Measurements from ENCODE around the gene MTARC2. TPM values are rescaled to one million over a fixed set of nuclear protein-coding genes. Genes with fewer than 3 reads are reported as not detected.

MTARC2 gene
- polyA plus RNA-seq, 1 experiment, result 2.9 TPM

GRCh38 chr1:220701974-220702373, 46.1 kb upstream of the MTARC2 start:
- ChIA-PET POLR2A (no interaction called here), CTCF (interaction anchor here (0.6 to 2.4 kb wide), 2 partner anchors 20 to 47 kb away, joined by 9 to 10 read pairs; no protein-coding TSS in a partner anchor)
- H3K4me3 ChIP-seq (ENCODE audit: low read depth, low read length), result no peak overlapping the region
- TF ChIP-seq, protein P1, sequence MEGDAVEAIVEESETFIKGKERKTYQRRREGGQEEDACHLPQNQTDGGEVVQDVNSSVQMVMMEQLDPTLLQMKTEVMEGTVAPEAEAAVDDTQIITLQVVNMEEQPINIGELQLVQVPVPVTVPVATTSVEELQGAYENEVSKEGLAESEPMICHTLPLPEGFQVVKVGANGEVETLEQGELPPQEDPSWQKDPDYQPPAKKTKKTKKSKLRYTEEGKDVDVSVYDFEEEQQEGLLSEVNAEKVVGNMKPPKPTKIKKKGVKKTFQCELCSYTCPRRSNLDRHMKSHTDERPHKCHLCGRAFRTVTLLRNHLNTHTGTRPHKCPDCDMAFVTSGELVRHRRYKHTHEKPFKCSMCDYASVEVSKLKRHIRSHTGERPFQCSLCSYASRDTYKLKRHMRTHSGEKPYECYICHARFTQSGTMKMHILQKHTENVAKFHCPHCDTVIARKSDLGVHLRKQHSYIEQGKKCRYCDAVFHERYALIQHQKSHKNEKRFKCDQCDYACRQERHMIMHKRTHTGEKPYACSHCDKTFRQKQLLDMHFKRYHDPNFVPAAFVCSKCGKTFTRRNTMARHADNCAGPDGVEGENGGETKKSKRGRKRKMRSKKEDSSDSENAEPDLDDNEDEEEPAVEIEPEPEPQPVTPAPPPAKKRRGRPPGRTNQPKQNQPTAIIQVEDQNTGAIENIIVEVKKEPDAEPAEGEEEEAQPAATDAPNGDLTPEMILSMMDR (IDR thresholded peaks at IDR 0.05; ENCODE audit: low read depth, low read length), result no peak
- H3K27me3 ChIP-seq (ENCODE audit: control insufficient read depth, insufficient read depth, low read length), result peaks cover 11% of the 10 kb centered on the region
- no peaks in the 10 kb centered on the region for H3K9me3 ChIP-seq (ENCODE audit: control insufficient read depth, insufficient read depth, low read length)
- no peak overlapping the region for H3K27ac ChIP-seq (ENCODE audit: low read depth, low read length)
- no peak for DNase-seq (ENCODE audit: low read depth, low spot score)

GRCh38 chr1:220702733-220703270, 45.3 kb upstream of the MTARC2 start:
- ChIA-PET CTCF (interaction anchor here (1.0 to 2.4 kb wide), 3 partner anchors 10 to 31 kb away, joined by 3 to 10 read pairs (median 4); no protein-coding TSS in a partner anchor), POLR2A (no interaction called here)
- TF ChIP-seq, protein P1 (IDR thresholded peaks at IDR 0.05; ENCODE audit: low read depth, low read length), result no peak
- no peak overlapping the region for H3K4me3 ChIP-seq (ENCODE audit: low read depth, low read length)
- no peak overlapping the region for H3K27ac ChIP-seq (ENCODE audit: low read depth, low read length)
- DNase-seq (ENCODE audit: low read depth, low spot score), result no peak
- no peaks in the 10 kb centered on the region for H3K9me3 ChIP-seq (ENCODE audit: control insufficient read depth, insufficient read depth, low read length)
- peaks cover 11% of the 10 kb centered on the region for H3K27me3 ChIP-seq (ENCODE audit: control insufficient read depth, insufficient read depth, low read length)

GRCh38 chr1:220703305-220703704, 44.8 kb upstream of the MTARC2 start:
- TF ChIP-seq, protein P1 (IDR thresholded peaks at IDR 0.05; ENCODE audit: low read depth, low read length), result no peak
- no peak overlapping the region for H3K4me3 ChIP-seq (ENCODE audit: low read depth, low read length)
- CTCF ChIA-PET, result interaction anchor here (1.0 to 2.4 kb wide), 4 partner anchors 10 to 73 kb away, joined by 3 to 10 read pairs (median 6); no protein-coding TSS in a partner anchor

DNA sequence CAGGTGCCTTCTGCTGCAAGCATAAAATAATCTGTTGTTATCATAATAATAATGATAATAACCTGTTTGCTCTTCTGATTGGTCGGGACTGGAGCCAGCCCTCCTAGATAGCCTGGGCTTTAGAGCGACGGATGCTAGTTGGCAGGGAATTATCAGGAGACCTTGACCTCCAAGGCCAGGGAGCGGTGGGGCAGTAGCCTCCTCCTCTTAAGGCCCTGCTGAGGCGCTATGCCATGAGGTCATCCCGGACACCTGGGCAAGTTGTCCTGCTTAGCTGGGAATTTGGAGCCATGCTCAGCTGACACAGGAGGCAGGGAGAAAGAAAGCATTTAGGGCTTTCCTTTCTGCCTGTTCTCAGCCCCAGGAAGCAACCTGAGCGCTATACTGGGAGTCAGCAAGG, 42.3 kb upstream of the MTARC2 start:
- no peak for DNase-seq (ENCODE audit: low read depth, low spot score)
- POLR2A ChIA-PET, result no interaction called here
- H3K27me3 ChIP-seq (ENCODE audit: control insufficient read depth, insufficient read depth, low read length), result peaks cover 5% of the 10 kb centered on the region
- TF ChIP-seq, protein P1 (IDR thresholded peaks at IDR 0.05; ENCODE audit: low read depth, low read length), result no peak
- H3K9me3 ChIP-seq (ENCODE audit: control insufficient read depth, insufficient read depth, low read length), result no peaks in the 10 kb centered on the region
- H3K4me3 ChIP-seq (ENCODE audit: low read depth, low read length), result no peak overlapping the region
- CTCF ChIA-PET, result no interaction called here
- H3K27ac ChIP-seq (ENCODE audit: low read depth, low read length), result no peak overlapping the region

More at GRCh38 chr1:220703305-220703704, 44.8 kb upstream of the MTARC2 start:
- no peaks in the 10 kb centered on the region for H3K9me3 ChIP-seq (ENCODE audit: control insufficient read depth, insufficient read depth, low read length)
- peaks cover 11% of the 10 kb centered on the region for H3K27me3 ChIP-seq (ENCODE audit: control insufficient read depth, insufficient read depth, low read length)
- no peak for DNase-seq (ENCODE audit: low read depth, low spot score)
- H3K27ac ChIP-seq (ENCODE audit: low read depth, low read length), result no peak overlapping the region
- POLR2A ChIA-PET, result no interaction called here

GRCh38 chr1:220706480-220706879, 41.6 kb upstream of the MTARC2 start:
- no peak overlapping the region for H3K27ac ChIP-seq (ENCODE audit: low read depth, low read length)
- peaks cover 5% of the 10 kb centered on the region for H3K27me3 ChIP-seq (ENCODE audit: control insufficient read depth, insufficient read depth, low read length)
- CTCF ChIA-PET, result no interaction called here
- no peak overlapping the region for H3K4me3 ChIP-seq (ENCODE audit: low read depth, low read length)
- H3K9me3 ChIP-seq (ENCODE audit: control insufficient read depth, insufficient read depth, low read length), result no peaks in the 10 kb centered on the region
- POLR2A ChIA-PET, result no interaction called here
- no peak for DNase-seq (ENCODE audit: low read depth, low spot score)
- TF ChIP-seq, protein P1 (IDR thresholded peaks at IDR 0.05; ENCODE audit: low read depth, low read length), result no peak

Data from AG04450 (cell line).